Liver (tissue), 3 donors: ENCODE data around the gene C11orf24.

ENCODE experiments used
- CTCF ChIP-seq: fragments of 150-350 bp; IDR thresholded peaks from 2 replicates; pipeline ENCODE4 v1.5.1; 2017; ENCODE audit warnings: improper control_type of control experiment, low read depth, low read length; ENCODE audit not compliant: missing input control
- FOXA1 ChIP-seq: IDR thresholded peaks from 2 replicates; pipeline ENCODE4 v1.6.1; 2016; ENCODE audit warnings: antibody characterized with exemption
- GABPA ChIP-seq, 2 donors: IDR thresholded peaks in 1 of 2; conservative IDR thresholded peaks in 1 of 2; 2 replicates each; pipeline ENCODE4 v1.6.1; 2016; ENCODE audit warnings: antibody characterized with exemption in 2 of 2, mild to moderate bottlenecking in 1 of 2, moderate library complexity in 1 of 2
- JUND ChIP-seq, 2 donors: IDR thresholded peaks; 2 replicates each; pipeline ENCODE4 v1.6.1; 2016; ENCODE audit warnings: antibody characterized with exemption in 2 of 2
- NR2F2 ChIP-seq: IDR thresholded peaks from 2 replicates; pipeline ENCODE4 v1.6.1; 2016; ENCODE audit warnings: antibody characterized with exemption
- RAD21 ChIP-seq, 2 donors: IDR thresholded peaks; 2 replicates each; pipeline ENCODE4 v1.6.1; 2016; ENCODE audit warnings: antibody characterized with exemption in 2 of 2, mild to moderate bottlenecking in 2 of 2
- REST ChIP-seq: IDR thresholded peaks from 2 replicates; pipeline ENCODE4 v1.6.1; 2016; ENCODE audit warnings: antibody characterized with exemption, mild to moderate bottlenecking
- RXRA ChIP-seq, 2 donors: IDR thresholded peaks; 2 replicates each; pipeline ENCODE4 v1.6.1; 2017 to 2018; ENCODE audit warnings: antibody characterized with exemption in 2 of 2, mild to moderate bottlenecking in 1 of 2
- SP1 ChIP-seq: IDR thresholded peaks from 2 replicates; pipeline ENCODE4 v1.6.1; 2018; ENCODE audit warnings: antibody characterized with exemption, mild to moderate bottlenecking
- TAF1 ChIP-seq: conservative IDR thresholded peaks from 2 replicates; pipeline ENCODE4 v1.6.1; 2016; ENCODE audit warnings: antibody characterized with exemption, mild to moderate bottlenecking
- YY1 ChIP-seq: IDR thresholded peaks from 2 replicates; pipeline ENCODE4 v1.6.1; 2016; ENCODE audit warnings: antibody characterized with exemption, mild to moderate bottlenecking
- TF ChIP-seq, protein P1 (sequence below): IDR thresholded peaks from 2 replicates; pipeline ENCODE4 v1.6.1; 2016; ENCODE audit warnings: antibody characterized with exemption
- TF ChIP-seq, protein P2 (sequence below): IDR thresholded peaks from 2 replicates; pipeline ENCODE4 v1.6.1; 2016; ENCODE audit warnings: antibody characterized with exemption
- TF ChIP-seq, protein P3 (sequence below): IDR thresholded peaks from 2 replicates; pipeline ENCODE4 v1.6.1; 2016; ENCODE audit warnings: antibody characterized with exemption
- donor health status: healthy.
- donor health status: healthy.

DNA sequence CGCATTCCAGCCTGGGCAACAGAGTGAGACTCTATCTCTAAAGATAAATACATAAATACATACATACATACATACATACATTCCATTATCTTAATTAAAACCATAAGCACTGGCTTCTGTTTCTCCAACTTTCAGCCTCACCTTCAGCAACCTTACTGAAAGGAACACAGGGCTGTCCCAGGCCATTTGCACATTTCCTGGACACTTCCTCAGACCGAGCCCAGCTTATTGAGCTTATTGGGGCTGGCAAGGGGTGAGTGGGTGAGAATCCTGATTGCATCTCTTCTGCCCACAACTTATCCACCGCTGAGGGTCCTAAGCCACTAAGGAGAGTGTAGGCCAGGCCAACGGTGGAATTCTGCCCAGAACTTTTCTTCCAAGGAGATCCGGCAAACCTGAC lies 24.2 kb upstream of the C11orf24 start:
- TF ChIP-seq CTCF (no peak), RAD21 (IDR thresholded peaks at IDR 0.05) (no peak), REST (no peak), SP1 (no peak), TAF1 (no peak), YY1 (no peak), JUND (IDR thresholded peaks at IDR 0.05) (no peak), RXRA (IDR thresholded peaks at IDR 0.05) (no peak), NR2F2 (no peak), GABPA (IDR thresholded peaks at IDR 0.05 in 1 of 2, conservative IDR thresholded peaks at IDR 0.05 in 1 of 2) (no peak), FOXA1 (no peak)
- TF ChIP-seq, protein P1, sequence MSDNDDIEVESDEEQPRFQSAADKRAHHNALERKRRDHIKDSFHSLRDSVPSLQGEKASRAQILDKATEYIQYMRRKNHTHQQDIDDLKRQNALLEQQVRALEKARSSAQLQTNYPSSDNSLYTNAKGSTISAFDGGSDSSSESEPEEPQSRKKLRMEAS: no peak
- TF ChIP-seq, protein P2, sequence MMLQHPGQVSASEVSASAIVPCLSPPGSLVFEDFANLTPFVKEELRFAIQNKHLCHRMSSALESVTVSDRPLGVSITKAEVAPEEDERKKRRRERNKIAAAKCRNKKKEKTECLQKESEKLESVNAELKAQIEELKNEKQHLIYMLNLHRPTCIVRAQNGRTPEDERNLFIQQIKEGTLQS: no peak
- TF ChIP-seq, protein P3, sequence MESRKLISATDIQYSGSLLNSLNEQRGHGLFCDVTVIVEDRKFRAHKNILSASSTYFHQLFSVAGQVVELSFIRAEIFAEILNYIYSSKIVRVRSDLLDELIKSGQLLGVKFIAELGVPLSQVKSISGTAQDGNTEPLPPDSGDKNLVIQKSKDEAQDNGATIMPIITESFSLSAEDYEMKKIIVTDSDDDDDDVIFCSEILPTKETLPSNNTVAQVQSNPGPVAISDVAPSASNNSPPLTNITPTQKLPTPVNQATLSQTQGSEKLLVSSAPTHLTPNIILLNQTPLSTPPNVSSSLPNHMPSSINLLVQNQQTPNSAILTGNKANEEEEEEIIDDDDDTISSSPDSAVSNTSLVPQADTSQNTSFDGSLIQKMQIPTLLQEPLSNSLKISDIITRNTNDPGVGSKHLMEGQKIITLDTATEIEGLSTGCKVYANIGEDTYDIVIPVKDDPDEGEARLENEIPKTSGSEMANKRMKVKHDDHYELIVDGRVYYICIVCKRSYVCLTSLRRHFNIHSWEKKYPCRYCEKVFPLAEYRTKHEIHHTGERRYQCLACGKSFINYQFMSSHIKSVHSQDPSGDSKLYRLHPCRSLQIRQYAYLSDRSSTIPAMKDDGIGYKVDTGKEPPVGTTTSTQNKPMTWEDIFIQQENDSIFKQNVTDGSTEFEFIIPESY: no peak
